Adipocyte (in vitro differentiated cells): ENCODE data around the gene PRSS23.
"Not testable (repeated sequence)": the region's sequence is repeated elsewhere in the genome, so short reads cannot be mapped to it uniquely, and the experiment has no call there.

Experiments
- DNase-seq: peaks from one replicate; pipeline ENCODE4 v3.0.0-alpha.2; 2015; ENCODE audit warnings: low read depth
- H3K27me3 ChIP-seq: replicated peaks from 2 replicates; pipeline ENCODE4 v1.7.0; 2013; ENCODE audit warnings: mild to moderate bottlenecking, low read length, moderate library complexity; ENCODE audit not compliant: control insufficient read depth, insufficient read depth
- H3K36me3 ChIP-seq: 2 replicates; pipeline ENCODE4 v1.7.0; 2013; ENCODE audit warnings: low read length, mild to moderate bottlenecking, moderate library complexity; ENCODE audit not compliant: control insufficient read depth, insufficient read depth, severe bottlenecking
- H3K4me1 ChIP-seq: 2 replicates; pipeline ENCODE4 v1.7.0; 2013; ENCODE audit warnings: mild to moderate bottlenecking, low read length, moderate library complexity; ENCODE audit not compliant: control insufficient read depth, insufficient read depth
- H3K4me3 ChIP-seq: 2 replicates; pipeline ENCODE4 v1.7.0; 2013; ENCODE audit warnings: mild to moderate bottlenecking, low read length, moderate library complexity
- H3K9ac ChIP-seq: 2 replicates; pipeline ENCODE4 v1.7.0; 2013; ENCODE audit warnings: mild to moderate bottlenecking, low read length, moderate library complexity
- H3K9me3 ChIP-seq: 2 replicates; pipeline ENCODE4 v1.7.0; 2013; ENCODE audit warnings: mild to moderate bottlenecking, low read length, moderate library complexity; ENCODE audit not compliant: control insufficient read depth

The PRSS23 gene, protein sequence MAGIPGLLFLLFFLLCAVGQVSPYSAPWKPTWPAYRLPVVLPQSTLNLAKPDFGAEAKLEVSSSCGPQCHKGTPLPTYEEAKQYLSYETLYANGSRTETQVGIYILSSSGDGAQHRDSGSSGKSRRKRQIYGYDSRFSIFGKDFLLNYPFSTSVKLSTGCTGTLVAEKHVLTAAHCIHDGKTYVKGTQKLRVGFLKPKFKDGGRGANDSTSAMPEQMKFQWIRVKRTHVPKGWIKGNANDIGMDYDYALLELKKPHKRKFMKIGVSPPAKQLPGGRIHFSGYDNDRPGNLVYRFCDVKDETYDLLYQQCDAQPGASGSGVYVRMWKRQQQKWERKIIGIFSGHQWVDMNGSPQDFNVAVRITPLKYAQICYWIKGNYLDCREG

GRCh38 chr11:86800076-86800959, at the start of gene PRSS23:
Gene PRSS23, plus strand, starts transcription at chr11:86800542. Its CDS starts 7,102 bp downstream, at chr11:86807644.
- Histone ChIP-seq H3K36me3 (no peaks in the 10 kb centered on the region), H3K9ac (peak within 1 kb of the TSS; percentile 91), H3K4me3 (peak within 1 kb of the TSS; percentile 91), H3K9me3 (no peaks in the 10 kb centered on the region), H3K4me1 (peaks cover 42% of the 10 kb centered on the region), H3K27me3 (no peaks in the 10 kb centered on the region)
- DNase-seq = peak; percentile 83

- Histone ChIP-seq H3K27me3 (no peaks in the 10 kb centered on the region), H3K36me3 (no peaks in the 10 kb centered on the region), H3K9me3 (no peaks in the 10 kb centered on the region), H3K9ac (no peak overlapping the region), H3K4me3 (no peak overlapping the region), H3K4me1 (peaks cover 24% of the 10 kb centered on the region)
- no peak for DNase-seq
Observed at GRCh38 chr11:86753459-86753858, 46.9 kb upstream of the PRSS23 start.

DNA sequence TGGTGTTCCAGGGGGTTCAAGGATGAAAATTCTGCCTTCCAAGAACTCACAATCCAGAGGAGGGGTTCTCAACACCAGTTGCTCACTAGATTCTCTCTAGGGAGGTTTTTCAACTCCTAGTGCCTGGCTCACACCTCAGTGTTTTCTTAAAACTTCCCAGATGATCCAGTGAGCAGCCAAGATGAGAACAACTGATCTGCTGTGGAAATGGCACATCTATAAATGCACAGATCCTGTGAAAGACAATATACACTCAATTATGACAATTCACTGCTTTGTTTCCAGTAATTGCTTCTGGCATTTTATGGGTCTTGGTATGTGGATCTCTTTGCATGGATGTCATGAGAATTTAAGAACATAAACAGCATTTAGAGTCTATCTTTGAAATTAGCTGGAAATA, 45.2 kb upstream of the PRSS23 start:
- no peak overlapping the region for H3K9ac ChIP-seq
- peaks cover 9% of the 10 kb centered on the region for H3K4me1 ChIP-seq
- H3K4me3 ChIP-seq = no peak overlapping the region
- no peaks in the 10 kb centered on the region for H3K36me3 ChIP-seq
- H3K9me3 ChIP-seq = no peaks in the 10 kb centered on the region
- H3K27me3 ChIP-seq = no peaks in the 10 kb centered on the region
- no peak for DNase-seq

DNA sequence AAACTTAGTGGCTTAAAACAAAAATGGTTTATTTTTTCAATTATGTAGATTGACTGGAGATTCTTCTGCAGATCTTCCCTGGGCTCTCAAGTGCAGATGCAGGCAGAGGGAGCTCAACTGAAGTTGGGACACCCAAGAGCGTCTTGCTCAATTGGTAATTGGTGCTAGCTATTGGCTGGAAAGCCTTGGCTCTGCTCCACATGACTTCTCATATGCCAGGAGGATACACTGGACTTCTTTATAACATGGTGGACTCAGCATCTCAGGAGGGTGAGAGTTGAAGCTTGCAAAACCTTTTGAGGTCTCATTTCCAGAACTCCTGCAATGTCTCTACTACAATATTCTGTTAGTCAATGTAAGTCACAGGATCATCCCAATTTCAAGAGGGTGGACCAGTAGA, 42.2 kb upstream of the PRSS23 start:
- H3K4me3 ChIP-seq = no peak overlapping the region
- DNase-seq = no peak

DNA sequence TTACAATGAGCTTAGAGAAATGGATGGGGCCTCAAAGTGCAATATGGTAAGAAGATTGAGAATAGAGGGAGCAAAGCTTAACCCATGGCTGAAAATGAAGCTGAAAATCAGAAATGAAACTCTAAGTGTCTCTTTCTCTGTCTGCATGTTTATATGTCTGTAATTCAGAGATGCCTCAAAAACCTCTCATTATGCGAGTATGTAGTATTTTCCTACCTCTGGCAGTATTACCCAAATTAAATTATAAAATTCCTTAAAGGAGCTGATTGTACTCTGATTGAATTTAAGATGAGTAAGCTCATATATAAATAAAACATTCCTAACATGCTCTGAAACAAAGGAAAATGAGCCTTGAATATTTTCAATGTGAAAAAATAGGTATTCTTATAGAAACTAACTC, 39.8 kb upstream of the PRSS23 start:
- H3K4me3 ChIP-seq = no peak overlapping the region
- H3K36me3 ChIP-seq = no peaks in the 10 kb centered on the region
- no peaks in the 10 kb centered on the region for H3K9me3 ChIP-seq
- peak; percentile 44 for DNase-seq
- H3K4me1 ChIP-seq = peaks cover 25% of the 10 kb centered on the region
- peak overlapping the region; percentile 34 for H3K9ac ChIP-seq
- H3K27me3 ChIP-seq = no peaks in the 10 kb centered on the region

More for the DNA sequence above, 42.2 kb upstream of the PRSS23 start:
- no peaks in the 10 kb centered on the region for H3K36me3 ChIP-seq
- no peaks in the 10 kb centered on the region for H3K9me3 ChIP-seq
- H3K4me1 ChIP-seq = peaks cover 25% of the 10 kb centered on the region
- H3K9ac ChIP-seq = no peak overlapping the region
- H3K27me3 ChIP-seq = no peaks in the 10 kb centered on the region

GRCh38 chr11:86761978-86762377, 38.4 kb upstream of the PRSS23 start:
- Histone ChIP-seq H3K9me3 (no peaks in the 10 kb centered on the region), H3K4me3 (no peak overlapping the region), H3K9ac (peak overlapping the region; percentile 26), H3K27me3 (no peaks in the 10 kb centered on the region), H3K4me1 (peaks cover 25% of the 10 kb centered on the region), H3K36me3 (no peaks in the 10 kb centered on the region)
- DNase-seq = peak; percentile 73

DNA sequence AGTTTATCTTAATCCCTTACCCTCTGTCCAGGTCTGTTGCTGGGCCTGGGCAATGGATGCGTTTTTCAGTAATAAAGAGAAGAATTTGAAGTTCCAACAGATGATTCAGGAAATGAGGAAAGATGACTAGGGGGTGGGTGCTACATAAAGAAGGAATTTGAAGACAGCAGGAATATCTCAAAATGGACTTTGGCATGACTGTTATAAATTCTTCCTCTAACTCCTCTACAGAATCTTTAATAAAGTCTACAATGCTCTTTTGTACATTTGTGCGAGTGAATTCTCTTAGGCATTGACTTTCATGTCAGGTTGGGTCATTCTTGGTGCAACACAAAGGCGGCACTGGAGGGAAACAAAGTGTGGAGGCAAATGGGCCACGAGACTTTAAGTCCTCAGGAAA, 35.1 kb upstream of the PRSS23 start:
- peaks cover 27% of the 10 kb centered on the region for H3K4me1 ChIP-seq
- no peak for DNase-seq
- H3K4me3 ChIP-seq = no peak overlapping the region
- no peaks in the 10 kb centered on the region for H3K27me3 ChIP-seq
- no peaks in the 10 kb centered on the region for H3K9me3 ChIP-seq
- no peak overlapping the region for H3K9ac ChIP-seq
- no peaks in the 10 kb centered on the region for H3K36me3 ChIP-seq

GRCh38 chr11:86765878-86766277, 34.5 kb upstream of the PRSS23 start:
- Histone ChIP-seq H3K36me3 (no peaks in the 10 kb centered on the region), H3K27me3 (no peaks in the 10 kb centered on the region), H3K4me1 (peaks cover 22% of the 10 kb centered on the region), H3K9ac (no peak overlapping the region), H3K4me3 (no peak overlapping the region), H3K9me3 (no peaks in the 10 kb centered on the region)
- no peak for DNase-seq

GRCh38 chr11:86769219-86769618, 31.1 kb upstream of the PRSS23 start:
- no peak overlapping the region for H3K4me3 ChIP-seq
- H3K36me3 ChIP-seq = no peaks in the 10 kb centered on the region
- no peak for DNase-seq

DNA sequence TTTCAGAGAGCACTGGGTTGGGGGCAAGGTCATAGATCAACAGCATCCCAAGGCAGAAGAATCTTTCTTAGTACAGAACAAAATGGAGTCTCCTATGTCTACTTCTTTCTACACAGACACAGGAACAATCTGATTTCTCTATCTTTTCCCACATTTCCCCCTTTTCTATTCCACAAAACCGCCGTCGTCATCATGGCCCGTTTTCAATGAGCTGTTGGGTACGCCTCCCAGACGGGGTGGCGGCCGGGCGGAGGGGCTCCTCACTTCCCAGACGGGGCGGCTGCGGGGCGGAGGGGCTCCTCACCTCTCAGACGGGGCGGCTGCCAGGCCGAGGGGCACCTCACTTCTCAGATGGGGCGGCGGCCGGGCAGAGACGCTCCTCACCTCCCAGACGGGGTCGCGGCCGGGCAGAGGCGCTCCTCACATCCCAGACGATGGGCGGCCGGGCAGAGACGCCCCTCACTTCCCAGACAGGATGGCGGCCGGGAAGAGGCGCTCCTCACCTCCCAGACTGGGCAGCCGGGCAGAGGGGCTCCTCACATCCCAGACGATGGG, 29.8 kb upstream of the PRSS23 start:
- not testable (repeated sequence) for H3K9me3 ChIP-seq, H3K27me3 ChIP-seq, DNase-seq, H3K36me3 ChIP-seq, H3K4me3 ChIP-seq, H3K9ac ChIP-seq
- peaks cover 21% of the 10 kb centered on the region for H3K4me1 ChIP-seq

More at GRCh38 chr11:86769219-86769618, 31.1 kb upstream of the PRSS23 start:
- H3K27me3 ChIP-seq = no peaks in the 10 kb centered on the region
- H3K9me3 ChIP-seq = no peaks in the 10 kb centered on the region
- H3K4me1 ChIP-seq = peaks cover 19% of the 10 kb centered on the region
- no peak overlapping the region for H3K9ac ChIP-seq

- H3K4me1 ChIP-seq = peaks cover 24% of the 10 kb centered on the region
- H3K36me3 ChIP-seq = no peaks in the 10 kb centered on the region
- no peak overlapping the region for H3K9ac ChIP-seq
- H3K9me3 ChIP-seq = no peaks in the 10 kb centered on the region
- H3K4me3 ChIP-seq = no peak overlapping the region
- DNase-seq = no peak
- H3K27me3 ChIP-seq = no peaks in the 10 kb centered on the region
Observed at GRCh38 chr11:86772999-86773398, 27.3 kb upstream of the PRSS23 start.
